ENCODE data around the gene SEPTIN12.

DNA sequence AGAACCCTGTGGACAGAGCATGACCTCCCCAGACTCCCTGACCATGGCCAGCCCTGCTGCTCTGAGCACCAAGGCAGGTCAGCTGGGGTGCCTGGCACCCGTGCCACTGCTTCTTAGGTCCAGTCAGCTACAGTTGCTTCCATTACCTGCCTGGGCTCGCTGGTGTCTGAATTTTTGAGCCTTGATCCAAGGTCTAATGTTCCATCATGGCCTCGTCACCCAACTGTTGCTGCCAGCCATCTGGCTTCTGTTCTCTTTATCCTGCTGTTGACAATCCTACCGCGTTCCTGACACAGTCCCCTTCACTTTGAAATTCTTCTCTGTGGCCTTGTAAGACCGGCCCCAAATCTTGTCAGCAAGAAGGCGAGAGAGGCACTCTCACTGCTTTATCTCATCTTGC lies 42.3 kb upstream of the SEPTIN12 start:
- TF ChIP-seq, protein P1, sequence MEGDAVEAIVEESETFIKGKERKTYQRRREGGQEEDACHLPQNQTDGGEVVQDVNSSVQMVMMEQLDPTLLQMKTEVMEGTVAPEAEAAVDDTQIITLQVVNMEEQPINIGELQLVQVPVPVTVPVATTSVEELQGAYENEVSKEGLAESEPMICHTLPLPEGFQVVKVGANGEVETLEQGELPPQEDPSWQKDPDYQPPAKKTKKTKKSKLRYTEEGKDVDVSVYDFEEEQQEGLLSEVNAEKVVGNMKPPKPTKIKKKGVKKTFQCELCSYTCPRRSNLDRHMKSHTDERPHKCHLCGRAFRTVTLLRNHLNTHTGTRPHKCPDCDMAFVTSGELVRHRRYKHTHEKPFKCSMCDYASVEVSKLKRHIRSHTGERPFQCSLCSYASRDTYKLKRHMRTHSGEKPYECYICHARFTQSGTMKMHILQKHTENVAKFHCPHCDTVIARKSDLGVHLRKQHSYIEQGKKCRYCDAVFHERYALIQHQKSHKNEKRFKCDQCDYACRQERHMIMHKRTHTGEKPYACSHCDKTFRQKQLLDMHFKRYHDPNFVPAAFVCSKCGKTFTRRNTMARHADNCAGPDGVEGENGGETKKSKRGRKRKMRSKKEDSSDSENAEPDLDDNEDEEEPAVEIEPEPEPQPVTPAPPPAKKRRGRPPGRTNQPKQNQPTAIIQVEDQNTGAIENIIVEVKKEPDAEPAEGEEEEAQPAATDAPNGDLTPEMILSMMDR (IDR thresholded peaks at IDR 0.05) = no peak
- TF ChIP-seq POLR2A (IDR thresholded peaks at IDR 0.05) (no peak), POLR2AphosphoS5 (IDR thresholded peaks at IDR 0.05; ENCODE audit: insufficient read depth in 1 of 2, low read depth in 1 of 2) (no peak)

Data from vagina (tissue), 2 donors.